SU-DHL-6 (cell line): ENCODE results near the gene TIRAP.

Source experiments
- H2AFZ ChIP-seq: fragments of 200-600 bp; sonication (generic); 2 replicates; pipeline ENCODE4 v1.6.1; 2014; ENCODE audit warnings: low read depth, mild to moderate bottlenecking, moderate library complexity, mixed read lengths, antibody characterized with exemption, low read length; ENCODE audit not compliant: severe bottlenecking
- H3F3A ChIP-seq: fragments of 200-600 bp; shearing (Covaris generic); 2 replicates; pipeline ENCODE4 v1.6.0; 2016; ENCODE audit warnings: antibody characterized with exemption, mild to moderate bottlenecking; ENCODE audit not compliant: insufficient read depth
- H3K27ac ChIP-seq: fragments of 200-600 bp; sonication (generic); 2 replicates; pipeline ENCODE4 v1.5.1; 2016; ENCODE audit warnings: low read depth, mild to moderate bottlenecking, low read length, moderate library complexity, mixed read lengths
- H3K27me3 ChIP-seq: fragments of 200-600 bp; sonication (generic), shearing (Covaris generic); 2 replicates; pipeline ENCODE4 v1.6.0; 2014; ENCODE audit warnings: mild to moderate bottlenecking, low read length
- H3K36me3 ChIP-seq: fragments of 200-600 bp; sonication (generic); 2 replicates; pipeline ENCODE4 v1.6.1; 2014; ENCODE audit warnings: mild to moderate bottlenecking, low read length, mixed read lengths
- H3K4me2 ChIP-seq: fragments of 300-600, 200-600 bp; shearing (Covaris generic), sonication (generic); 2 replicates; pipeline ENCODE4 v1.6.0; 2014; ENCODE audit warnings: low read length, low read depth, mild to moderate bottlenecking; ENCODE audit not compliant: poor library complexity, severe bottlenecking
- H3K4me3 ChIP-seq: fragments of 200-600 bp; sonication (generic); 2 replicates; pipeline ENCODE4 v1.5.1; 2014; ENCODE audit warnings: antibody characterized with exemption, low read length, mild to moderate bottlenecking, mixed read lengths; ENCODE audit not compliant: insufficient read depth, poor library complexity, severe bottlenecking
- H3K79me2 ChIP-seq: fragments of 200-600 bp; sonication (generic); 2 replicates; pipeline ENCODE4 v1.6.1; 2014; ENCODE audit warnings: mild to moderate bottlenecking, low read length, moderate library complexity; ENCODE audit not compliant: insufficient read depth
- H3K9ac ChIP-seq: fragments of 200-600 bp; sonication (generic); 2 replicates; pipeline ENCODE4 v1.7.0; 2014; ENCODE audit warnings: mild to moderate bottlenecking, low read length
- H3K9me2 ChIP-seq: fragments of 200-600 bp; sonication (generic); replicated peaks from 2 replicates; pipeline ENCODE4 v1.6.1; 2014; ENCODE audit warnings: low read length; ENCODE audit not compliant: insufficient read depth
- H3K9me3 ChIP-seq: fragments of 200-600 bp; sonication (generic); 2 replicates; pipeline ENCODE4 v1.6.1; 2014; ENCODE audit warnings: low read length, mixed read lengths; ENCODE audit not compliant: insufficient read depth
- H4K20me1 ChIP-seq: fragments of 200-600 bp; sonication (generic); 2 replicates; pipeline ENCODE4 v1.6.1; 2014; ENCODE audit warnings: low read depth, mild to moderate bottlenecking, antibody characterized with exemption, low read length, moderate library complexity, mixed read lengths
- CTCF ChIP-seq: fragments of 200-600 bp; sonication (generic); IDR thresholded peaks from one replicate; pipeline ENCODE4 v1.5.1; 2017; ENCODE audit warnings: antibody characterized with exemption, mild to moderate bottlenecking, low read length, moderate library complexity; ENCODE audit not compliant: insufficient read depth, poor library complexity, severe bottlenecking
- EZH2phosphoT487 ChIP-seq: fragments of 200-600 bp; sonication (generic), shearing (Covaris generic); conservative IDR thresholded peaks from 2 replicates; pipeline ENCODE4 v1.6.1; 2018; ENCODE audit warnings: mild to moderate bottlenecking, antibody characterized with exemption, low read length, moderate library complexity, mixed read lengths

TIRAP gene

GRCh38 chr11:126337474-126338241, 54.8 kb downstream of the TIRAP start:
- Histone ChIP-seq H3K27me3 (no peaks in the 10 kb centered on the region), H3K4me3 (no peak overlapping the region), H4K20me1 (no peaks in the 10 kb centered on the region), H3K9me2 (no peaks in the 10 kb centered on the region), H3K79me2 (no peaks in the 10 kb centered on the region), H3K9ac (no peak overlapping the region), H3F3A (no peaks in the 10 kb centered on the region), H3K27ac (no peak overlapping the region), H3K9me3 (no peaks in the 10 kb centered on the region), H2AFZ (no peak overlapping the region), H3K36me3 (no peaks in the 10 kb centered on the region), H3K4me2 (no peak overlapping the region)
- TF ChIP-seq EZH2phosphoT487 (no peak), CTCF (no peak)

- Histone ChIP-seq H3K36me3 (no peaks in the 10 kb centered on the region), H4K20me1 (no peaks in the 10 kb centered on the region), H3K79me2 (no peaks in the 10 kb centered on the region), H3K4me2 (no peak overlapping the region), H3K27ac (no peak overlapping the region), H3K9ac (no peak overlapping the region), H3F3A (no peaks in the 10 kb centered on the region), H3K9me2 (no peaks in the 10 kb centered on the region), H3K27me3 (no peaks in the 10 kb centered on the region), H3K9me3 (no peaks in the 10 kb centered on the region), H2AFZ (no peak overlapping the region), H3K4me3 (no peak overlapping the region)
- TF ChIP-seq CTCF (no peak), EZH2phosphoT487 (no peak)
These were observed 55.6 kb downstream of the TIRAP start for GRCh38 chr11:126338346-126339055.

DNA sequence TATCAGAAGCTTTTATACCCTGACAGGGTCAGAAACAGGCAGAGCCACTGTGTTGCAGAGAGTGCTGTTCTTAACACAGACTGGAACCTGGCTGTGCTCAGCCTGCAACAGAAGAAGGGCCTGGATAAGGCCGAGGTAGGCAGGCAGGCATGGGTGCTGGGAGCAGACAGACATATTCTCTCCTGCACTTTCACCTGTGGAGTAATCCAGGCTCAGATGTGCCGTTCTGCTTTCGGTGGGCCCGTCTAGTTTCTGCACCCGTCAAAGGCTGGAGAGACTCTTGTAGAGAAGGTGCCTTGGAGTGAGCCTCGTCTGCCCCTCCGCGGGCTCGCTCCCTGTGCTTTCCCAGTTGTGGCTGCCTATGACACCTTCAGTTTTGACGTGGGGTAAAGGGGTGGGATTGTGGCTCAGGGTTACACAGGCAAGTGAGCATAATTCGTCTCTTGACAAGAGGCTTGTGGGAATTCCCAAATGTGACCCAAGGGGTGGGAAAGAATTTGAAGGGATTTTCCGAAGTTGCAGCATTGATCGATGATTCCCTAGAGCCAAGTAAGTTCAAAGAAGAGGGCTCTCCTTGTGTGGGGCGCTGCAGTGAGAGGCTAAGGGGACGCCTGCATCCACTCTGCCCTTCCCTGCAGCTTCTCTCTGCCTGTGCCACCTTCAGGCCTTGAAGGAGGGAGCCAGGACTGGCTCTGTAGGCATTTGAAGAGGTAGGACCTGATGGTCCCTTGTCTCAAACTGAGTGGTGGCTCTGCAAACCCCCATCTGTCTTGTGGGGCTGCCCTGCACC, 56.4 kb downstream of the TIRAP start:
- Histone ChIP-seq H3K4me3 (no peak overlapping the region), H3K4me2 (no peak overlapping the region), H3F3A (no peaks in the 10 kb centered on the region), H4K20me1 (no peaks in the 10 kb centered on the region), H3K9me2 (no peaks in the 10 kb centered on the region), H3K27ac (no peak overlapping the region), H3K36me3 (no peaks in the 10 kb centered on the region), H3K9me3 (no peaks in the 10 kb centered on the region), H3K9ac (no peak overlapping the region), H2AFZ (no peak overlapping the region), H3K27me3 (no peaks in the 10 kb centered on the region), H3K79me2 (no peaks in the 10 kb centered on the region)
- TF ChIP-seq CTCF (no peak), EZH2phosphoT487 (no peak)
